H9 (cell line): ENCODE measurements around the gene WDR20. TPM values are rescaled to one million over a fixed set of nuclear protein-coding genes. Genes with fewer than 3 reads are reported as not detected.

Source experiments
- DNase-seq: peaks from one replicate; pipeline ENCODE4 v3.0.0-alpha.2; 2017
- H2AFZ ChIP-seq: one replicate; pipeline ENCODE4 v1.6.1; 2013; ENCODE audit warnings: mild to moderate bottlenecking, low read length, control low read depth, moderate library complexity
- H2AK5ac ChIP-seq: 2 replicates; pipeline ENCODE4 v1.6.1; 2013; ENCODE audit warnings: low read length, control low read depth, mixed read lengths; ENCODE audit not compliant: insufficient read length
- H2BK120ac ChIP-seq: one replicate; pipeline ENCODE4 v1.6.1; 2013; ENCODE audit warnings: low read depth, mild to moderate bottlenecking, low read length, control low read depth, inconsistent platforms; ENCODE audit not compliant: poor library complexity, severe bottlenecking
- H2BK12ac ChIP-seq: 2 replicates; pipeline ENCODE4 v1.6.1; 2013; ENCODE audit warnings: low read length, control low read depth, mixed read lengths, low read depth; ENCODE audit not compliant: insufficient read length
- H2BK15ac ChIP-seq: 2 replicates; pipeline ENCODE4 v1.6.1; 2013; ENCODE audit warnings: low read depth, low read length, control low read depth
- H2BK20ac ChIP-seq: one replicate; pipeline ENCODE4 v1.6.1; 2013; ENCODE audit warnings: low read depth, mild to moderate bottlenecking, low read length, control low read depth, inconsistent platforms; ENCODE audit not compliant: poor library complexity, severe bottlenecking
- H2BK5ac ChIP-seq: 2 replicates; pipeline ENCODE4 v1.6.1; 2013; ENCODE audit warnings: low read length, control low read depth, mixed read lengths; ENCODE audit not compliant: insufficient read length
- H3K14ac ChIP-seq: 2 replicates; pipeline ENCODE4 v1.6.1; 2013; ENCODE audit warnings: low read length, control low read depth; ENCODE audit not compliant: insufficient read depth
- H3K18ac ChIP-seq: 2 replicates; pipeline ENCODE4 v1.6.1; 2013; ENCODE audit warnings: low read depth, mild to moderate bottlenecking, mixed read lengths, low read length, control low read depth; ENCODE audit not compliant: insufficient read length
- H3K23ac ChIP-seq: 2 replicates; pipeline ENCODE4 v1.6.1; 2013; ENCODE audit warnings: low read length, control low read depth, mixed read lengths, low read depth; ENCODE audit not compliant: insufficient read length
- H3K23me2 ChIP-seq: 2 replicates; pipeline ENCODE4 v1.6.1; 2013; ENCODE audit warnings: low read depth, mild to moderate bottlenecking, mixed read lengths, low read length, control low read depth; ENCODE audit not compliant: insufficient read length, poor library complexity, severe bottlenecking
- H3K27ac ChIP-seq: 2 replicates; pipeline ENCODE4 v1.5.1; 2013; ENCODE audit warnings: low read length, control low read depth, mixed read lengths, low read depth; ENCODE audit not compliant: insufficient read length
- H3K27me3 ChIP-seq: 2 replicates; pipeline ENCODE4 v1.6.1; 2013; ENCODE audit warnings: low read length, control low read depth, inconsistent platforms; ENCODE audit not compliant: insufficient read depth
- H3K4ac ChIP-seq: 2 replicates; pipeline ENCODE4 v1.6.1; 2013; ENCODE audit warnings: low read depth, mild to moderate bottlenecking, control low read depth, inconsistent platforms, low read length, moderate library complexity
- H3K4me1 ChIP-seq: 2 replicates; pipeline ENCODE4 v1.6.1; 2013; ENCODE audit warnings: low read length, control low read depth, inconsistent platforms; ENCODE audit not compliant: insufficient read depth
- H3K4me2 ChIP-seq: 2 replicates; pipeline ENCODE4 v1.6.1; 2013; ENCODE audit warnings: low read length, control low read depth, mixed read lengths; ENCODE audit not compliant: insufficient read length, insufficient read depth
- H3K56ac ChIP-seq: 2 replicates; pipeline ENCODE4 v1.6.1; 2013; ENCODE audit warnings: low read depth, mild to moderate bottlenecking, mixed read lengths, low read length, control low read depth; ENCODE audit not compliant: insufficient read length
- H3K79me1 ChIP-seq: 2 replicates; pipeline ENCODE4 v1.6.1; 2013; ENCODE audit warnings: low read depth, mild to moderate bottlenecking, moderate library complexity, low read length, control low read depth, inconsistent platforms; ENCODE audit not compliant: insufficient read depth, poor library complexity, severe bottlenecking
- H3K79me2 ChIP-seq: 2 replicates; pipeline ENCODE4 v1.6.1; 2013; ENCODE audit warnings: low read length, control low read depth, inconsistent platforms; ENCODE audit not compliant: insufficient read depth
- H3K9ac ChIP-seq: 2 replicates; pipeline ENCODE4 v1.6.1; 2013; ENCODE audit warnings: low read length, control low read depth, mixed read lengths; ENCODE audit not compliant: insufficient read length; ENCODE audit errors: extremely low read depth
- H3K9me3 ChIP-seq: one replicate; pipeline ENCODE4 v1.6.1; 2013; ENCODE audit warnings: low read depth, low read length, inconsistent platforms; ENCODE audit not compliant: control insufficient read depth
- H3T11ph ChIP-seq: one replicate; pipeline ENCODE4 v1.6.1; 2013; ENCODE audit warnings: mild to moderate bottlenecking, low read length, control low read depth, inconsistent platforms
- H4K20me1 ChIP-seq: one replicate; pipeline ENCODE4 v1.6.1; 2013; ENCODE audit not compliant: control insufficient read depth, insufficient read length, insufficient read depth
- H4K5ac ChIP-seq: 2 replicates; pipeline ENCODE4 v1.6.1; 2013; ENCODE audit warnings: low read depth, mild to moderate bottlenecking, mixed read lengths, low read length, control low read depth; ENCODE audit not compliant: insufficient read length
- H4K8ac ChIP-seq: replicated peaks from 2 replicates; pipeline ENCODE4 v1.6.1; 2013; ENCODE audit warnings: low read length, control low read depth, mixed read lengths, low read depth; ENCODE audit not compliant: insufficient read length
- H4K91ac ChIP-seq: 2 replicates; pipeline ENCODE4 v1.6.1; 2013; ENCODE audit warnings: low read depth, mild to moderate bottlenecking, moderate library complexity, mixed read lengths, low read length, control low read depth; ENCODE audit not compliant: insufficient read length
- H3K27ac Mint-ChIP-seq, 3 experiments: 2 replicates in 2 of 3; 3 replicates in 1 of 3; pipeline ENCODE4 v1.8.0; 2020 to 2021; ENCODE audit warnings: mixed read lengths in 3 of 3, mild to moderate bottlenecking in 1 of 3, moderate library complexity in 1 of 3
- H3K27me3 Mint-ChIP-seq: 2 replicates; pipeline ENCODE4 v1.8.0; 2021; ENCODE audit warnings: low read depth, mild to moderate bottlenecking, moderate library complexity, mixed read lengths
- H3K36me3 Mint-ChIP-seq, 3 experiments: 2 replicates in 2 of 3; 3 replicates in 1 of 3; pipeline ENCODE4 v1.8.0; 2020 to 2021; ENCODE audit warnings: low read depth in 3 of 3, mixed read lengths in 3 of 3; ENCODE audit not compliant: insufficient read depth in 1 of 3
- H3K4me1 Mint-ChIP-seq, 2 experiments: 2 replicates each; pipeline ENCODE4 v1.8.0; 2020; ENCODE audit warnings: mixed read lengths in 2 of 2
- H3K4me3 Mint-ChIP-seq, 2 experiments: 2 replicates in 1 of 2; 3 replicates in 1 of 2; pipeline ENCODE4 v1.8.0; 2020 to 2021; ENCODE audit warnings: mild to moderate bottlenecking in 2 of 2, mixed read lengths in 2 of 2, moderate library complexity in 1 of 2
- H3K9me3 Mint-ChIP-seq, 2 experiments: 2 replicates in 1 of 2; 3 replicates in 1 of 2; pipeline ENCODE4 v1.8.0; 2020; ENCODE audit warnings: mild to moderate bottlenecking in 2 of 2, mixed read lengths in 2 of 2, moderate library complexity in 1 of 2
- CTCF ChIP-seq: fragments of 200-600 bp; sonication (generic); conservative IDR thresholded peaks from 3 replicates; pipeline ENCODE4 v1.8.0; 2021; ENCODE audit warnings: antibody characterized with exemption, mild to moderate bottlenecking
- WGBS: extraction: QIAGEN DNeasy Blood & Tissue Kit; methylation state at CpG from one replicate; pipeline ENCODE4 v1.1.7; 2013; ENCODE audit warnings: missing lambda C conversion rate, low lambda C conversion rate, mixed read lengths; ENCODE audit not compliant: insufficient read length; ENCODE audit errors: extremely low coverage; 5-methylcytosine and 5-hydroxymethylcytosine counted together
- total RNA-seq: library from RNA; stranded (reverse); gene quantifications from 2 replicates; pipeline ENCODE4 v1.2.1, GENCODE V29; 2021

WDR20 gene
- total RNA-seq, 1 experiment from 2014 or later: 31.6 TPM

GRCh38 chr14:102250636-102251035, 110.9 kb downstream of the WDR20 start:
- H2AFZ ChIP-seq: no peak overlapping the region
- H3K4me1 ChIP-seq: peaks cover 4% of the 10 kb centered on the region; the same call in 1 of the 2 replicates
- H3T11ph ChIP-seq: no peak overlapping the region
- no peaks in the 10 kb centered on the region for H3K79me1 ChIP-seq
- no peak overlapping the region for H3K9ac ChIP-seq
- TF ChIP-seq CTCF: no peak
- H4K8ac ChIP-seq: no peak overlapping the region
- no peak overlapping the region for H4K5ac ChIP-seq
- no CpG with 5 or more reads among the region's 15 CpGs for WGBS
- H2BK15ac ChIP-seq: no peak overlapping the region
- no peak overlapping the region for H4K91ac ChIP-seq
- no peak overlapping the region for H3K56ac ChIP-seq
- no peak overlapping the region for H3K18ac ChIP-seq
- no peak overlapping the region for H3K27ac ChIP-seq
- no peaks in the 10 kb centered on the region for H3K36me3 Mint-ChIP-seq
- H3K9me3 ChIP-seq: no peaks in the 10 kb centered on the region
- no peak overlapping the region for H3K4me2 ChIP-seq
- no peaks in the 10 kb centered on the region for H3K9me3 Mint-ChIP-seq
- no peak overlapping the region for H3K4me3 Mint-ChIP-seq
- H2BK120ac ChIP-seq: no peak overlapping the region
- H3K23ac ChIP-seq: no peak overlapping the region
- H3K4me1 Mint-ChIP-seq: peaks cover 5 to 7% of the 10 kb centered on the region in 2 experiments
- no peak overlapping the region for H2AK5ac ChIP-seq
- DNase-seq: no peak
- H3K79me2 ChIP-seq: no peaks in the 10 kb centered on the region
- no peak overlapping the region for H3K4ac ChIP-seq
- H2BK12ac ChIP-seq: no peak overlapping the region
- H2BK5ac ChIP-seq: no peak overlapping the region
- no peak overlapping the region for H2BK20ac ChIP-seq
- peaks cover 3% of the 10 kb centered on the region; the same call in 1 of the 2 replicates for H3K27me3 ChIP-seq
- peaks cover 10% of the 10 kb centered on the region for H3K27me3 Mint-ChIP-seq
- H4K20me1 ChIP-seq: no peaks in the 10 kb centered on the region
- H3K14ac ChIP-seq: no peak overlapping the region
- no peaks in the 10 kb centered on the region for H3K23me2 ChIP-seq
- no peak overlapping the region for H3K27ac Mint-ChIP-seq
